ENCODE measurements around the gene NLRP6.
"Not testable (repeated sequence)": the region's sequence is repeated elsewhere in the genome, so short reads cannot be mapped to it uniquely, and the experiment has no call there.

NLRP6 gene

GRCh38 chr11:278001-278951, at the start of gene NLRP6:
NLRP6 (plus strand) TSS chr11:278407; CDS start chr11:278570, 163 bp downstream.
- DNase-seq (ENCODE audit: low spot score), result no peak

GRCh38 chr11:230431-230830, 47.8 kb upstream of the NLRP6 start:
- DNase-seq (ENCODE audit: low spot score), result no peak

GRCh38 chr11:232783-233565, 45.2 kb upstream of the NLRP6 start:
- no peak for DNase-seq (ENCODE audit: low spot score)

GRCh38 chr11:235180-235579, 43.0 kb upstream of the NLRP6 start:
- DNase-seq (ENCODE audit: low spot score), result no peak

- DNase-seq (ENCODE audit: low spot score), result no peak
These were observed 42.6 kb upstream of the NLRP6 start for GRCh38 chr11:235609-235996.

- DNase-seq (ENCODE audit: low spot score), result peak; percentile 98
These were observed 42.0 kb upstream of the NLRP6 start, which contains the start of gene SIRT3 for GRCh38 chr11:235997-236773. SIRT3 (minus strand) TSS chr11:236342; CDS start chr11:236328, 14 bp downstream.

GRCh38 chr11:236774-237767, 41.1 kb upstream of the NLRP6 start, which contains the start of gene PSMD13:
PSMD13 (plus strand) TSS chr11:236976; CDS start chr11:237050, 74 bp downstream.
- peak; percentile 96 for DNase-seq (ENCODE audit: low spot score)

GRCh38 chr11:238346-238745, 39.9 kb upstream of the NLRP6 start:
- not testable (repeated sequence) for DNase-seq (ENCODE audit: low spot score)

- DNase-seq (ENCODE audit: low spot score), result no peak
These were observed 37.9 kb upstream of the NLRP6 start for GRCh38 chr11:240315-240714.

GRCh38 chr11:241634-242033, 36.6 kb upstream of the NLRP6 start:
- no peak for DNase-seq (ENCODE audit: low spot score)

- DNase-seq (ENCODE audit: low spot score), result no peak
These were observed 33.8 kb upstream of the NLRP6 start for GRCh38 chr11:244376-244775.

GRCh38 chr11:249062-249461, 29.1 kb upstream of the NLRP6 start:
- DNase-seq (ENCODE audit: low spot score), result no peak

- DNase-seq (ENCODE audit: low spot score), result no peak
These were observed 27.9 kb upstream of the NLRP6 start for GRCh38 chr11:250274-250673.

GRCh38 chr11:250740-251299, 27.4 kb upstream of the NLRP6 start:
- peak; percentile 70 for DNase-seq (ENCODE audit: low spot score)

GRCh38 chr11:251550-251949, 26.7 kb upstream of the NLRP6 start:
- DNase-seq (ENCODE audit: low spot score), result no peak

GRCh38 chr11:252666-253065, 25.5 kb upstream of the NLRP6 start:
- no peak for DNase-seq (ENCODE audit: low spot score)

GRCh38 chr11:253160-253885, 24.9 kb upstream of the NLRP6 start:
- no peak for DNase-seq (ENCODE audit: low spot score)

- DNase-seq (ENCODE audit: low spot score), result no peak
These were observed 24.3 kb upstream of the NLRP6 start for GRCh38 chr11:253886-254270.

- no peak for DNase-seq (ENCODE audit: low spot score)
These were observed 23.0 kb upstream of the NLRP6 start for GRCh38 chr11:255176-255575.

- no peak for DNase-seq (ENCODE audit: low spot score)
These were observed 22.4 kb upstream of the NLRP6 start for GRCh38 chr11:255816-256215.
